Smooth muscle cell (in vitro differentiated cells): ENCODE results near the gene MRPL41. TPM values are rescaled to one million over a fixed set of nuclear protein-coding genes. Genes with fewer than 3 reads are reported as not detected.

Experiments used
- DNase-seq: peaks from one replicate; lab custom pipeline; 2025; ENCODE audit not compliant: unreplicated experiment; lab: John Stamatoyannopoulos, UW
- H2AFZ ChIP-seq: fragments of 200-600 bp; sonication (generic); 2 replicates; pipeline ENCODE4 v1.6.0; 2016; ENCODE audit warnings: antibody characterized with exemption, low read depth, mild to moderate bottlenecking
- H3F3A ChIP-seq: fragments of 200-600 bp; sonication (generic); 2 replicates; pipeline ENCODE4 v1.6.0; 2017; ENCODE audit warnings: antibody characterized with exemption, low read depth
- H3K27ac ChIP-seq: fragments of 200-600 bp; sonication (generic); 2 replicates; pipeline ENCODE4 v1.5.1; 2016; ENCODE audit warnings: low read depth, mild to moderate bottlenecking
- H3K27me3 ChIP-seq: fragments of 200-600 bp; sonication (generic); 2 replicates; pipeline ENCODE4 v1.6.1; 2016; ENCODE audit warnings: low read depth, mild to moderate bottlenecking
- H3K36me3 ChIP-seq: fragments of 200-600 bp; sonication (generic); 2 replicates; pipeline ENCODE4 v1.5.1; 2016; ENCODE audit warnings: low read depth
- H3K4me1 ChIP-seq: fragments of 200-600 bp; sonication (generic); 2 replicates; pipeline ENCODE4 v1.5.1; 2016; ENCODE audit warnings: low read depth
- H3K4me2 ChIP-seq: fragments of 200-600 bp; sonication (generic); 2 replicates; pipeline ENCODE4 v1.6.0; 2016; ENCODE audit warnings: mild to moderate bottlenecking
- H3K4me3 ChIP-seq: fragments of 200-600 bp; sonication (generic); 2 replicates; pipeline ENCODE4 v1.5.1; 2016; ENCODE audit warnings: mild to moderate bottlenecking
- H3K79me2 ChIP-seq: fragments of 200-600 bp; sonication (generic); 2 replicates; pipeline ENCODE4 v1.6.0; 2016; ENCODE audit warnings: low read depth, mild to moderate bottlenecking
- H3K9ac ChIP-seq: fragments of 200-600 bp; sonication (generic); 2 replicates; pipeline ENCODE4 v1.6.0; 2016; ENCODE audit warnings: low read depth
- H3K9me3 ChIP-seq: fragments of 200-600 bp; sonication (generic); replicated peaks from 2 replicates; pipeline ENCODE4 v1.5.1; 2016; ENCODE audit warnings: low read depth
- H4K20me1 ChIP-seq: fragments of 200-600 bp; sonication (generic); 2 replicates; pipeline ENCODE4 v1.6.0; 2016; ENCODE audit warnings: low read depth
- CTCF ChIP-seq: fragments of 200-600 bp; sonication (generic); IDR thresholded peaks from 2 replicates; pipeline ENCODE4 v1.5.1; 2017; ENCODE audit warnings: borderline replicate concordance, mild to moderate bottlenecking, antibody characterized with exemption; ENCODE audit not compliant: insufficient read depth, poor library complexity, severe bottlenecking
- WGBS: methylation state at CpG from one replicate; pipeline ENCODE4 v1.1.7; 2016; ENCODE audit warnings: low lambda C conversion rate; 5-methylcytosine and 5-hydroxymethylcytosine counted together
- polyA plus RNA-seq: library from polyadenylated mRNA; unstranded; fragments of >200 nt; fragmentation: Nextera tagmentation; extraction: Ambion mirVana; gene quantifications from 2 replicates; pipeline ENCODE4 v1.2.1, GENCODE V29; 2016
- total RNA-seq: library from RNA; depleted of rRNA; stranded (reverse); fragments of >200 nt; gene quantifications from 2 replicates; pipeline ENCODE4 v1.2.3, GENCODE V29; 2014

The MRPL41 gene
- total and polyA plus RNA-seq, 2 experiments from 2014 or later, result 33.5 to 85.7 TPM

DNA sequence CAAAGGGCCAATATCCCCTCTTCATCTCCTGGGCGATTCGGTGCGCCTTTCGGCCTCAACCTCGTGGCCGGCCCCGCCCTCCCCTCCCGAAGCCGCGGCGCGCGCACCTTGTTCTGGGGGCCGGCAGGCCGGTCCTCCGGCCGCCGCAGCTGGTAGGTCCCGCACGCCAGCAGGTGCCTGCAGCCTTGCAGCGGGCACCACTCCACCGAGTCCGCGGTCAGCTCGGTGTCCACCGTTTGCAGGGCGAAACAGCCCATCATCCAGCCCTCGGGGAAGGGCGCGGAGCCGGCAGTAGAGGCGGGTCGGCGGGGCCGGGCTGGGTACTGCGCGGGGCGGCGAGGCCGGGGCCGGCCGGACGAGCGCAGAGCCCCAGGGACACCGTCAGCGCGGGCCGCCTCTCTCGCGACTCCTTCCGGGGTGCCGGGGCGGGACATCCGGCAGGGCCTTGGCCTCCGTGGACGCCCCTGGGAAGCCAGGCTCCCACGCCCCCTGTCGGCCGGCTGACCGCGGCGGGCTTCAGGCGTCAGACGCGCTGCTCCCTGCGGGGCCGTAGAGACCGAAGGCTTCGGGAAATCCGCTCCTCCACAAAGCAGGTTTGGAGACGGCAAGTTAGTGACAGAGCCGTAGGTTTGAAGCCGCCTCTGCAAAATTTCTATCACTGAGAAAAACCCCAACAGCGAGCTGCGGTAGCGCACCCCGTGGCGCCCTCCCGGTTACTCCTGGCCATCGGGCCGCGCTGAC, 27.0 kb downstream of the MRPL41 start, which contains the start of gene DPH7:
TSS of gene DPH7 (minus strand) at position 408 of the 741 bp plus-strand sequence. CDS start at position 260, 148 bp downstream.
- Histone ChIP-seq H3K27me3 (no peaks in the 10 kb centered on the region), H4K20me1 (peaks cover 12% of the 10 kb centered on the region), H3K9me3 (no peaks in the 10 kb centered on the region), H3F3A (no peaks in the 10 kb centered on the region), H3K36me3 (no peaks in the 10 kb centered on the region), H3K4me1 (peaks cover 11% of the 10 kb centered on the region), H3K27ac (peak within 1 kb of the TSS; percentile 40), H2AFZ (peak within 1 kb of the TSS; percentile 94), H3K9ac (peak within 1 kb of the TSS; percentile 72), H3K79me2 (peaks cover 26% of the 10 kb centered on the region), H3K4me3 (peak within 1 kb of the TSS; percentile 89), H3K4me2 (peak within 1 kb of the TSS; percentile 96)
- 3% methylated on average over 61 of the region's 82 CpGs for WGBS
- peak; percentile 90 for TF ChIP-seq CTCF
- peak; percentile 82 for DNase-seq

DNA sequence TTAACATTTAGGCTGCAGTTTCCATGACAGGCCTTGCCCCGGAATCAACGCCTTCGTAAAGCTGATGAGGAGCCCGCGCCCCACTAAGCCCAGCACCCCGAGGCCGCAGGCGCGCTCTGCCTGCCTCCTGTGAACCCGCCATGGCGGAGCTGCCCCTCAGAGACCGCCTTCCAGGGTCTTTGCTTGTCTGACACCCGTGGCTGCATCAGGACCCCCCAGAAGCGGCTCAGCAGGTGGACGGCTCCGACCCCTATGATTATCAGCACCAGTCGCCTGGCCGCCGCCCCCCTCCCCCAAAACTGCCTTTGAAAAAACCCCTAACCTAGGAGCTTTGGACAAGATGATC, 27.6 kb downstream of the MRPL41 start:
- H3K4me1 ChIP-seq, result peaks cover 11% of the 10 kb centered on the region
- no peak for TF ChIP-seq CTCF
- peak overlapping the region; percentile 71 for H3K9ac ChIP-seq
- H3K4me2 ChIP-seq, result peak overlapping the region; percentile 96
- 66% methylated on average over 19 of the region's 19 CpGs for WGBS
- no peaks in the 10 kb centered on the region for H3F3A ChIP-seq
- no peak for DNase-seq
- peak overlapping the region; percentile 89 for H3K4me3 ChIP-seq
- no peaks in the 10 kb centered on the region for H3K27me3 ChIP-seq
- no peaks in the 10 kb centered on the region for H3K9me3 ChIP-seq
- peak overlapping the region; percentile 94 for H2AFZ ChIP-seq
- no peaks in the 10 kb centered on the region for H3K36me3 ChIP-seq
- peak overlapping the region; percentile 40 for H3K27ac ChIP-seq
- H4K20me1 ChIP-seq, result peaks cover 12% of the 10 kb centered on the region
- H3K79me2 ChIP-seq, result peaks cover 26% of the 10 kb centered on the region

- TF ChIP-seq CTCF, result no peak
- Histone ChIP-seq H3F3A (no peaks in the 10 kb centered on the region), H4K20me1 (peaks cover 12% of the 10 kb centered on the region), H2AFZ (no peak overlapping the region), H3K4me2 (no peak overlapping the region), H3K4me3 (no peak overlapping the region), H3K27me3 (no peaks in the 10 kb centered on the region), H3K27ac (no peak overlapping the region), H3K4me1 (peaks cover 11% of the 10 kb centered on the region), H3K9ac (no peak overlapping the region), H3K79me2 (peaks cover 26% of the 10 kb centered on the region), H3K36me3 (no peaks in the 10 kb centered on the region), H3K9me3 (no peaks in the 10 kb centered on the region)
- DNase-seq, result no peak
- 94% methylated on average over 23 of the region's 23 CpGs for WGBS
Observed at GRCh38 chr9:137580209-137580953, 28.7 kb downstream of the MRPL41 start.
